Pons (tissue), 1 donor: ENCODE results near the gene THG1L.
"Not testable (repeated sequence)": the region's sequence is repeated elsewhere in the genome, so short reads cannot be mapped to it uniquely, and the experiment has no call there.

Source experiments
- DNase-seq: peaks from one replicate; pipeline ENCODE4 v3.0.0-alpha.2; 2016; ENCODE audit warnings: low spot score

The THG1L gene

DNA sequence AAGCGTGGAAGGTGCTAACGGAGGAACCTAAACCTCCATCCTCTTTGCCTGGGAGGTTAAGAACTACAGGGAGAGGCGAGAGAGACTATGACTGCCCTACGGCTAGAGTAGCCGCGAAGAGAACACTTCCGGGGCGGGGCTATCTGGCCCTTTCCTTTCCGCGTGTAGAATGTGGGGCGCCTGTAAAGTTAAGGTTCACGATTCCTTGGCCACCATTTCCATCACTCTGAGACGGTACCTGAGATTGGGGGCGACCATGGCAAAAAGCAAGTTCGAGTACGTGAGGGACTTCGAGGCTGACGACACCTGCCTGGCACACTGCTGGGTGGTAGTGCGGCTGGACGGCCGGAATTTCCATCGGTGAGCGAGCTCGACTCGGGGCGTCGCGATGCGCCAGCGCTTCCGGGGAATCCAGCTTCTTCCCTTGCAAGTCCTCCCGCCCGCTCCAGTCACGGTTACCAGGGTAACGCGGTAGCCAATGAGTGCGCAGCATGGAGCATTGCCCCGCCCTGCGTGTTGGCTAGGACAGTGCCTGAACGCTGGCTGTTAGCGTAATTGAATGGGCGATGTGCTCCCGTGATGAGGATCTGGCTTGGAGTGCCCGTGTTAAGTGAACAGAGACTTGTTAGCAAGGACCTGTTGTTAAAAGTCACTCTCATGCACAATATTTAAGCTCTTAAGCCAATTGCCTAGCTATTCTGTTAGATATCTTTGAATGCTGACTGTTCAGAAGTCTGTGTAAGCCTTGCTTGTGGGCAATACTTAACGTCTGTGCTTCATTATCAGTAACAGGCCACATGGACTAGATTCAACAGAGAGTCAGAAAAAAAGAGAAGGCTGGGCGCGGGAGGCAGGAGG is at the start of gene THG1L:
Gene THG1L (plus strand): TSS at position 149 of the 858 bp plus-strand sequence. CDS start 21 bp downstream, at position 170.
- DNase-seq, result peak; percentile 99

DNA sequence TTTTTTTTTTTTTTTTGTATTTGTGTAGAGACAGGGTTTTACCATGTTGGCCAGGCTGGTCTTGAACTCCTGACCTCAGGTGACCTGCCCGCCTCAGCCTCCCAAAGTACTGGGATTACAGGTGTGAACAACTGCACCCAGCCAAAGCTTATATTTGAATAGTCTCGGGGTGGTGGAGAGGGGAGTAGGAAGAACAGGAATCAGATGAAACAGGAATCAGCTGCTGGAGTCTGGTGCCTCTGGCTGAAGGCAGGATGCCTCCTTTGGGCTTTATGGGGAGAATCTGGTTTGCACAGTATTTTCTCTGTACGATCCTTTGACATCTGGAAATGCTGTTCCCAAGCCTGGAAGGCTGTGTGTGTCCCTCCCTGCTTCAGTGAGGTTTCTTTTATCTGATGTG is 49.0 kb upstream of the THG1L start:
- DNase-seq, result no peak

DNA sequence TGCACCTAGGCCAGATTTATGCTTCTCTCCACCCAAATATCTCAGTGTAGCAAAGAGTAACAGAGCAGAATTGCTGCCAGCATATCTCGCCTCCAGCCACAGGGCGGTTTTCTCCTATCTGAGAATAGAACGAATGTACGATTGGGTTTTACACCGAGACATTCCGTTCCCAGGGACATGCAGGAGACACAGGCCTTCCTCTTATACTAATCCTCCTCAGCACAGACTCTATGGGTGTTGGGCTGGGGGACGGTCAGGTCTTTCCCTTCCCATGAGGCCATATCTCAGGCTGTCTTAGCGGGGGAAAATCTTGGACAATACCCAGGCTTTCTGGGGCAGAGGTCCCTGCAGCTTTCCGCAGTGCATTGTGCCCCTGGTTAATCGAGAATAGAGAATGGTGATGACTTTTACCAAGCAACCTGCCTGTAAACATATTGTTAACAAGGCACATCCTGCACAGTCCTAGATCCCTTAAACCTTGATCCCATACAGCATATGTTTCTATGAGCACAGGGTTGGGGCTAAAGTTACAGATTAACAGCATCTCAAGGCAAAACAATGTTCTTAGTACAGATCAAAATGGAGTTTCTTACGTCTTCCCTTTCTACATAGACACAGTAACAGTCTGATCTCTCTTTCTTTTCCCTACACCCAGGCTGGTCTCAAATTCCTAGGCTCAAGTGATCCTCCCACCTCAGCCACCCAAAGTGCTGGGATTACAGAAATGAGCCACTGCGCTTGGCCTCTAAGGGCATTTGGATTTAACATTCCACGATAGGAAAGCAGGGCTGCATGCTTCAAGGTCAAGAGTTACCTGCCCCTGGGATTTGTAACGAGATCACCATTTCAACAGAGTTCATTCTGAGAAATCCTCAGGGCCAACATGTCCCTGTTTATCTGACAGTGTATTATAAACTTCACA is 44.7 kb upstream of the THG1L start:
- DNase-seq, result not testable (repeated sequence)

DNA sequence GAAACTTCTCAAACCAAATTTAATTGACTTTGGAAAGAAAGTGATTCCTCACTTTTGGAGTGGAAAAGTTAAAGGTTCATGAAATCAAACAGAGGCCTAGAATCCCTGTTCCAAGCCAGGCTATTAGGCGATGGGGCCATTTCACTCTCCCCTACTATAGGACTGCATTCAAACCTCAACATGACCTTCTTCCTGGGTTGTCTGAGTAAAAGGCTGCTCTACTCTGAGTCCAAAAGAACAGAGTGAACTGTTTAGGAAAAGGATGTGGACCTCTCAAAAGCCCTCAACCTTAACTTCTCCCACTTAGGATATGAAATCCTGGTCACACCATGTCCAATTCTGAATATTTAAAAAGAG is 44.0 kb upstream of the THG1L start:
- no peak for DNase-seq

DNA sequence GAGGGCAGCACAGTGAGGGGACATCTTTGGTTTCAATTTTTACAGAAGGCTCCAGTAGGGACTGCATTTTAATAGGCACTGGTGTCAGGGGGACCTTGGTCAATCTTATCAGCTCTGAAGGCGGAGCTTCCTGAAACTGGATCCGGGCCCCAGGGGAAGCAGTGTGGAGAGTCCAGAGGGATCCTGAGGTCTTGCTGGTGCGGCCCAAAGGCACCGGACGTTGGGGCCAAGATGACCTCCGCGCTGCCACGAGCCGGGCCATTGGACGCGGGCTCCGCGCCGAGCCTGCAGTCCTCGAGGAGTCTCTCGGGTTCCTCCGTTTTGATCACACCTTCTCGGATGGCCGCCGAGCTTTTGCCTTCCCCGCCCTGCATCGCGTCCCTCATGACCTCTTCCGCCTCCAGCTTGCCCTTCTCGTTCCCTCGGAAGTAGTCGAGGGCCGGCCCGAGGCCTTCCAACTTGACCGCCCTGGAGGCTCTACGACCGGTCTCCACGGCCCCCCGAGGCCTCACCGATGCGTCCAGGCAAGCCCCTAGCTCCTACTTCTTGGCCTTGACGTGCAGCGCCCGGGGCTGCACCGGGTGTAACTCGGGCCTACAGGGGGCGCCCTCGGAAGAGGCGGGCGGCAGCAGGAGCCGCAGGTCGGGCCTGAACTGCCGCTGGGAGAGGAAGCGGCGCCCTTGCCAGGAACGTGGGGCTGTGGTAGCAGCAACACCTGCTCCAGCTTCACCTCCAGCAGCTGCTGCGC is 41.1 kb upstream of the THG1L start:
- DNase-seq, result no peak

DNA sequence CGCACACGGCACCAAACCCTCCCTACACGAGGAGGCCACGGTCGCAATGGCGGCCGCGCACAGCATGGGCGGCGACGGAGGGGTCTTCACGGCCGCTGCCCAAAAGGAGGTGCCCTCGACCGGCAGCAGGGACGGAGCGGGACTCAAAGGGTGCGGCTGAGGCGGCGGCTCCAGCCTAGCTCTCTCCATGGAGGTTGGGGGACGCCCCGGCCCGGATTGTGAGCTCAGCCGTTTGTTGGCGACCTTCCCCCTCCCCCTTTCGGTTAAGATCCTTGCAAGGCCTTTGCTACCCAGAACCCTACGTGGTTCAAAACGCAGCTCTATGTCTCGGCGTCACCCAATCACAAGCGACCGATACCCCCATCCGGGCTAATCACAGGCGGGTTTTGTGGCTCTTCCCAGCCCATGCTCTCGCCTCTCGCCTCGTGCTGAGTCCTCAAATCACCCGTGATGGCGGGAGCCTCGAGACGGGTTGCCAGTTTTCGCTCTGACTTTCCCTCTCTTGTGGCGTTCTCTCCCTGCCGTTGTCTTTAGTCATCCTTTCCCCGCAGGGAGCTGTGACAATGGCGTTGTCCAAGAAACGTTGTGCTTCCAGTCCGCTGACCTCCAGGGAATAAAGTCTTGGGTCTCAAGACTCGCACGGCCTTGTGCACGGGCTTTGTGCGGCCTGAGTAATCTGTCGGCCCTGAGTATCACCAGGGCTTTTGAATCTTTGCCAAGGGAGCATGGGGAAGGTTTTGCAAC is 40.4 kb upstream of the THG1L start:
- DNase-seq, result no peak

DNA sequence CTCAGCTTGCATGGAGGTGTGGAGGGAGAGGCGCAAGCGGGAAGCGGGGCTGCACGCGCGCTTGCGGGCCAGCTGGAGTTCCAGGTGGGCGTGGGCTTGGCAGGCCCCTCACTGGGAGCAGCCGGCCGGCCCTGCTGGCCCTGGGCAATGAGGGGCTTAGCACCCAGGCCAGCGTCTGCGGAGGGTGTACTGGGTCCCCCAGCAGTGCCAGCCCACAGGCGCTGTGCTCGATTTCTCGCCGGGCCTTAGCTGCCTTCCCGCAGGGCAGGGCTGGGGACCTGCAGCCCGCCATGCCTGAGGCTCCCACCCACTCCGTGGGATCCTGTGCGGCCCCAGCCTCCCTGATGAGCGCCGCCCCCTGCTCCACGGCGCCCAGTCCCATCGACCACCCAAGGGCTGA is 37.4 kb upstream of the THG1L start:
- DNase-seq, result not testable (repeated sequence)

DNA sequence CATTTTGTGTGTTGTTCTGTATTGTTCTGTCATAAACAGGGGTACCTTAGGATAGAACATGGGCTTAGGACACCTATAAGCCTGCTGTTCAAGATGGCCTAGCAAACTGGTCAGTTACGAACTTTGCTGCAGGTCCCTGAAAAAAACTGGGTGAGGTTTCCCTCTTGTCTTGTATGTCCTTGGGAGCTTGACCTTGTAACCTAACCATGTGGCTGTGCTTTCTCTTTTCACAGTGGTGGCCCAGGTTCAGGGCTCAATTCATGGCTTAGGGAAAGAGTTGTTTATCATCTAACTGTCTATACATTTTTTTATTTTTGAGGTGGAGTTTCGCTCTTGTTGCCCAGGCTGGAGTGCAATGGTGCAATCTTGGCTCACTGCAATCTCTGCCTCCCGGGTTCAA is 35.1 kb upstream of the THG1L start:
- DNase-seq, result not testable (repeated sequence)

DNA sequence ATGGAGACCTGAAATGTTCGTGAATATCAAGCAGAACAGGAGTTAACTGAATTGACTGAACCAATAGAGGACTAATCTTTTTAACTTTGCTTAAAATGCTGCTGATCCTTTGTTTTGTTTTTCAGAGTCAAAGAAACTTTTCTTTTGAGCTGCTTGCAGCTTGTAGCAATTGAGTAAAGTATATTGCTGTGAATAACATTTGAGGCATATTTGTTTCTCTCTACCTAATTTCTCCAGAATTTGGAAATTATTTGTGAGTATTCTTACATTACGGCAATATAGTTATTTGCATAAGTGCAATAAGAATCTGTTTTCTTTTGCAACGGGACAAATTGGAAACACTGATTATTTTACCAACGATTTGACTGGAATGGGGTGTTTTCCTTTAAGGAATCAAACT is 32.5 kb upstream of the THG1L start:
- DNase-seq, result not testable (repeated sequence)

DNA sequence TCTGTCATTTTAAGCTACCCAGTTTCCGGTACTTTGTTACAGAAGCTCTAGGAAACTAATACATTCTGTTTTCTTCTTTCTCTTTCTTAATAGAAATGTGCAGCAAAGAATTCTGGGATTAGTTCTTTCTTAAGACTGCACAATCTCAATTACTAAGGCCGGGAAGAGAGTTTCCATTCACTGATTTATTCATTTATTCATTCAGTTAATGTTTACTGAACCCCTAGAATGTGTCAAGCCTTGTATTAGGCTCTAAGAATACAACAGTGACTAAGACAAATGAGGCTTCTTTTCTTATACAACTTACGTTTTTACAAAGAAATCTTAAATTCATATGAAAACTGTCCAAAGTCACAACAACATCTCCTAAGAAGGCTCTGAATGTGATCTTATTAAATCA is 27.5 kb upstream of the THG1L start:
- DNase-seq, result no peak

DNA sequence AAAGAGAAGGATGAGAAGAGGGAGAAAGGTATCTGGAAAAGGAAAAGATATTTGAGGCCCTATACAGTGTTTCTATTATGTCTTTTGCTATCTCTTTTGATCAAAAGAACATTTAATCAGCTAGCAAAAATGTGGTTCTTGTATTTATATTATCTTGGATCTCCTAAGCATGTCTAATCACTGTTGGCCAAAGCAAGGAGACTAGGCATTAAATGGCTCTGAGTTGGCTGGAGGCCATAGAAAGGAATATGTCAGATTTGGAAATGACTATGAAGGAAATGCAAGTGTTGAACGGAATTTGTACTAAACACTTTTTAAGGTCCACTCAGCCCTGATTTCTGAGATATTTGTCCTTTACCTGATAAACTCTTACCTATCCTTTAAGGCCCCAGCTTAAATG is 22.4 kb upstream of the THG1L start:
- DNase-seq, result no peak

DNA sequence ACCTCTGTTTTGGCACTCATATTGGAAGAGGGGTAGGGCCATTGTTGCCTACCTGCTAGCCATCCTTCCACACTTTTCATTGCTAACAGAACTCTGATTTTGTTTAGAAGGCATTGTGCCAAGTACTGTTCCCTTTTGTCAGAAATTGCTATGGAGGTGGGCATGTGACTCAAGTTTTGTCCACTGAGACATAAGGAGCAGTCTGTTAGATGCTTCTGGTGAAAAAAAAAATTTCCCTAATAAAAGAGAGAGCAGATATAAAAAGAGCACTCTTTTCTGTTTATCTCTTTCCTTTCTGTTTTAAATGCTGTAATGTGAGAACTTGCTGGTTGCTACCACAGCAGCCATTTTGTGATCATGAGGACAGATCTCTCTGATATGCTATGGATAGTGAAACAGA is 21.9 kb upstream of the THG1L start:
- no peak for DNase-seq

DNA sequence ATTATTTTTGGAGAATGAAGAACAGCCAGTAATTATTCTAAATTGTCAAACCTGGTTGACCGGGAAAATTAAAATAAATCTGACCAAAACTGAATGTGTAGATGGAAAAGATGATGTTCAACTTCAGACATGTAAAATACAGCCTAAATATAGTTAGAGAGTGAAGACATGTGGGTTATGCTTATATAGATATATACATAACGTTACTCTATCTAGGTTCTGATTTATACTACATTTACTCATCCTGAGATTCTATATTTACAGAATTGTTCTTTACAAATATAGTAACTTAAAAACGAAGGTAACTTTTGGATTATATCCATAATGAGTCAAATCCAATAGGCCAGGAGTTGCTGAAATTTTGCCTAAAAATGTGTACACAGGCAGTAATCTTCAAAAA is 20.8 kb upstream of the THG1L start:
- DNase-seq, result no peak

DNA sequence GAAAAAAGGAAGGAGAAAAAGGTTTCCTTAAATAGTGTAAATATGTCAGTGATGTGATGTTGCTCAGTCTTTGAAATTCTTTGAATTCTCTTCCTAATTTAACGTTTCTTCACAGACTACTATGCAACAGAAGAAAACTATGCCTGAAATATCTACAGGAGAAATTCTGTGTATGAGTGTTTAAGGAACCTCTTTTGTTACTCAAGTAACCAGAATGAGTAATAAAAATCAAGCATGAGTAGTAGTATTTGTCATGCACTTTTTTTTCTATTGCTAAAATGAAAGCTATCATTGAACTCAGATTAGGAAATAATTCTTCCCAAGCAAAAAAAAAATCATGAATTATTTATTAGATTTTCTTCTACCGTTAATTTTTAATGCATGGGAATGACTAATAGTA is 20.3 kb upstream of the THG1L start:
- DNase-seq, result no peak

DNA sequence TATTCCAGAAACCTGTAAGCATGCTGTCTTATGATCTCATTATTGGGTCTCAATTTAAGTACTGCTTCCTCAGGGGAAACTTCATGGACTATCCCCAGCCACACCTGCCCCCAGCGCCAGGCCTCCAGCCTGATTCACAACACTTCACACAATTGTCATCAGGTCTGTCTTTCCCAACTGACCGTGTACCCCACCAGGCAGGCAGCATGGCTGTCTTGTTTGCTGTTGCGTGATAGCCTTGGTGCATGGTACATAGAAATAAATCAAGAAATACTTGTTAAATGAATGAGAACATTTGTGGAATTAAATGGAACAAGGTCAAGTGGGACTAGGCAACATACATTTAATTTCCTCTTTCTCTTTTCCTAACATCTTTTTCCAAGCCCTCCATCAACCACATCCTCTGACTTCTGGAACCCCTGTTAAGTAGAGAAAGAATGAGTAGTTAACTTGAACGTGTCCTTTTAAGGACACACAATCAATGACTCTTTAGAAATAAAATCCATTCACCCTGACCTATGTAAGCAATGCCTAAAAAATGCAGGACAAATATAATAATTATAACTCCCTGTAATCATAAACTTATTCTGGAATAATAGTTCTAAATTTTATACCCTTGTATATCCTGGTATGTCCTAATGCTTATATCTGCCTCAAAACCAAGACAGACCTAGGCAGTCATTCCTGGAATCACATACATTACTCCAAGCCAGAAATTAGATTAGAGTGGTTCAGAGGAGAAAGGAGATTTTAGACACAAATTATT is 17.2 kb upstream of the THG1L start:
- DNase-seq, result no peak

DNA sequence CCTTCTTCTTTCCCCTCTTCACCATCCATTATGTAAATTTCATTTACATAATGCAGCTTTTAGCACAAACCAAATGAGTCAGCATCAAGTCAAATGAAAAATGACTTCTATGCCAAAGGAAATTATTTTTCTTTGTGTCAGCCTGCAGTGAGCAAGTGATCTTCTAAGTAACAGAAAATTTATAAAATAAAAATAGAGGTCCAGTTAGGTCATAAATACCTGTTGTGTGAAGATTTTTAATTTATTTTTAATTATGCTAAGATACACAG is 16.7 kb upstream of the THG1L start:
- DNase-seq, result no peak

DNA sequence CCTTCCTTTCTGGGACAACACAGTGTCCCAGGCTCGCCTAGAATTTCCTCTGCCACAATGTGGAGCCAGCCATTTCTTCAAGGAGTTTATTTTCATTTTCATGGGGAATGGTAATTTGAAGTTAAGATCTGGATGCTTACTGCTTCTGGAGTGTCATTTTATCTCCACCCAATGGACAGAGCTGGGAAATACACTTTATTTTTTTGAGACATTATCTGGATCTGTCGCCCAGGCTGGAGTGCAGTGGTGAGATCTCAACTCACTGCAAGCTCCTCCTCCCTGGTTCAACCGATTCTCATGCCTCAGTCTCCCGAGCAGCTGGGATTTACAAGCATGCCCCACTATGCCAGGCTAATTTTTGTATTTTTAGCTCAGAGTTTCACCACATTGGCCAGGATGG is 12.7 kb upstream of the THG1L start:
- peak; percentile 91 for DNase-seq

DNA sequence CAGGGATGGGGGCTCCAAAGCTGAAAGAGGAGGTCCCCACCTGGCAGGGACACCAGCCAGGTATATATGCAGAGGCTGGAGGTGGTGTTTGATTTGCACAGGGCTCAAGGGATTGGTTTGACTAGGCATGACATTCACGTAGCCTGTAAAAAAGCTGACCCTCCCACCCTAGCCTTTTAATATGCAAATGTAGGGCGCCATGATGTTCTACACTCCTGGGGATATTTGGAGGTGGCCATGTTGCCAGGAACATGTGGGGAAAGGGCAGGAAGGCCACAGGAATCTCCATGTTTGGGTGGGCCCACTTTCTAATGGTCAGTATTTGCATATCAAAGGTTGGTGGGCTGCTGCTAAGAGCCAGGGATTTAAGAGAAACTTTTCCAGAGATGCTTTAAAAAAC is 12.0 kb upstream of the THG1L start:
- DNase-seq, result no peak

DNA sequence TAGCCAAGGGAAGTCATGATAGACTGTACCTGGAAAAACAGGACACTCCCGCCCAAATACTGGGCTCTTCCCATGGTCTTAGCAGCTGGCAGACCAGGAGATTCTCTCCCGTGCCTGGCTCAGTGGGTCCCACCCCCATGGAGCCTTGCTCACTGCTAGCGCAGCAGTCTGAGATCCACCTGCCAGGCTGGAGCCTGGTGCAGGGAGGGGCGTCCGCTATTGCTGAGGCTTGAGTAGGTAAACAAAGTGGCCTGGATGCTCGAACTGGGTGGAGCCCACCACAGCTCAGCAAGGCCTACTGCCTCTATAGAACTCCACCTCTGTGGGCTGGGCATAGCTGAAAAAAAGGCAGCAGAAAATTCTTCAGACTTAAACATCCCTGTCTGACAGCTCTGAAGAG is 10.1 kb upstream of the THG1L start:
- no peak for DNase-seq

DNA sequence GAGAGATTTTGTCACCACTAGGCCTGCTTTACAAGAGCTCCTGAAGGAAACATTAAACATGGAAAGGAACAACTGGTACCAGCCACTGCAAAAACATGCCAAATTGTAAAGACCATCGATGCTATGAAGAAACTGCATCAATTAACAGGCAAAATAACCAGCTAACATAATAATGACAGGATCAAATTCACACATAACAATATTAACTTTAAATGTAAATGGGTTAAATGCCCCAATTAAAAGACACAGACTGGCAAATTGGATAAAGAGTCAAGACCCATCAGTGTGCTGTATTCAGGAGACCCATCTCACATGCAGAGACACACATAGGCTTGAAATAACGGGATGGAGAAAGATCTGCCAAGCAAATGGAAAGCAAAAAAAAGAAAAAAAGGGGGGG is 8.3 kb upstream of the THG1L start:
- not testable (repeated sequence) for DNase-seq

DNA sequence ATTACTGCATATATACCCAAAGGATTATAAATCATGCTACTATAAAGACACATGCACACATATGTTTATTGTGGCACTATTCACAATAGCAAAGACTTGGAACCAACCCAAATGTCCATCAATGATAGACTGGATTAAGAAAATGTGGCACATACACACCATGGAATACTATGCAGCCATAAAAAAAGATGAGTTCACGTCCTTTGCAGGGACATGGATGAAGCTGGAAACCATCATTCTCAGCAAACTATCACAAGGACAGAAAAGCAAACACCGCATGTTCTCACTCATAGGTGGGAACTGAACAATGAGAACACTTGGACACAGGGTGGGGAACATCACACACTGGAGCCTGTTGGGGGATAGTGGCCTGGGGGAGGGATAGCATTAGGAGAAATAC is 4.6 kb upstream of the THG1L start:
- DNase-seq, result not testable (repeated sequence)
